PC-9 (cell line): Measurements from ENCODE around the gene SCAF11. TPM values are rescaled to one million over a fixed set of nuclear protein-coding genes. Genes with fewer than 3 reads are reported as not detected.

Experiments
- BruUV-seq: library from RNA; stranded (reverse); fragments of 400-500 nt; replicated peaks from 2 replicates; lab custom pipeline; 2021; lab: Mats Ljungman, UMichigan
- CTCF ChIA-PET: fragments of 300-600 bp; sonication (Branson Sonifier 250); formaldehyde crosslinking; loops from one replicate; lab custom pipeline; 2022; ENCODE audit warnings: antibody characterized with exemption; lab: Charles Lee
- POLR2A ChIA-PET: fragments of 300-600 bp; sonication (Branson Sonifier 250); formaldehyde crosslinking; loops from one replicate; lab custom pipeline; 2022; ENCODE audit warnings: antibody characterized with exemption; ENCODE audit not compliant: unreplicated experiment; lab: Charles Lee
- DNase-seq, 2 experiments: peaks; one replicate each; pipeline versions ENCODE4 v3.0.0 to v3.0.0-alpha.2; 2015 to 2022; ENCODE audit warnings: mixed read lengths in 1 of 2
- H2AFZ ChIP-seq: fragments of 200-600 bp; sonication (generic); 2 replicates; pipeline ENCODE4 v1.8.1; 2017; ENCODE audit warnings: antibody characterized with exemption
- H3F3A ChIP-seq: fragments of 200-600 bp; sonication (generic); 2 replicates; pipeline ENCODE4 v1.8.1; 2017; ENCODE audit warnings: antibody characterized with exemption, mild to moderate bottlenecking, low read depth; ENCODE audit not compliant: insufficient read depth
- H3K27ac ChIP-seq: fragments of 200-600 bp; sonication (generic); 2 replicates; pipeline ENCODE4 v1.6.1; 2016; ENCODE audit warnings: mixed run types
- H3K27me3 ChIP-seq: fragments of 200-600 bp; sonication (generic); 2 replicates; pipeline ENCODE4 v1.6.1; 2016; ENCODE audit warnings: low read depth, mixed run types; ENCODE audit not compliant: insufficient read depth
- H3K36me3 ChIP-seq: fragments of 200-600 bp; sonication (generic); 2 replicates; pipeline ENCODE4 v1.6.1; 2016; ENCODE audit warnings: low read depth, mixed run types
- H3K4me1 ChIP-seq: fragments of 200-600 bp; sonication (generic); replicated peaks from 2 replicates; pipeline ENCODE4 v1.6.1; 2016; ENCODE audit warnings: mixed run types; ENCODE audit not compliant: insufficient read depth
- H3K4me2 ChIP-seq: fragments of 200-600 bp; sonication (generic); 2 replicates; pipeline ENCODE4 v1.6.1; 2017; ENCODE audit warnings: mixed run types
- H3K4me3 ChIP-seq: fragments of 200-600 bp; sonication (generic); 2 replicates; pipeline ENCODE4 v1.6.1; 2016; ENCODE audit warnings: mixed run types
- H3K79me2 ChIP-seq: fragments of 200-600 bp; sonication (generic); 2 replicates; pipeline ENCODE4 v1.6.1; 2017; ENCODE audit warnings: low read depth, mixed run types
- H3K9me2 ChIP-seq: fragments of 200-600 bp; sonication (generic); 2 replicates; pipeline ENCODE4 v1.8.1; 2017; ENCODE audit warnings: mild to moderate bottlenecking; ENCODE audit not compliant: insufficient read depth
- H3K9me3 ChIP-seq: fragments of 200-600 bp; sonication (generic); 2 replicates; pipeline ENCODE4 v1.8.1; 2016; ENCODE audit warnings: low read depth; ENCODE audit not compliant: insufficient read depth
- H4K20me1 ChIP-seq: fragments of 200-600 bp; sonication (generic); 2 replicates; pipeline ENCODE4 v1.8.1; 2017; ENCODE audit not compliant: insufficient read depth
- EZH2 ChIP-seq: fragments of 200-600 bp; sonication (generic); IDR thresholded peaks from 2 replicates; pipeline ENCODE4 v1.8.0; 2017; ENCODE audit warnings: antibody characterized with exemption, low read depth
- intact Hi-C: fragments of 100-400 bp; cut with micrococcal nuclease; formaldehyde crosslinking; loops from one replicate; pipeline ENCODE4 v1.10.0; 2022; ENCODE audit not compliant: unreplicated experiment
- total RNA-seq: library from RNA; stranded (reverse); gene quantifications from 2 replicates; pipeline ENCODE4 v1.2.3, GENCODE V29; 2021
- TF ChIP-seq, protein P1 (sequence below): fragments of 200-600 bp; sonication (generic); conservative IDR thresholded peaks from 2 replicates; pipeline ENCODE4 v1.6.1; 2017; ENCODE audit warnings: mixed run types, antibody characterized with exemption, mild to moderate bottlenecking, moderate library complexity

SCAF11 gene
- total RNA-seq, 1 experiment from 2014 or later: 98.7 TPM

DNA sequence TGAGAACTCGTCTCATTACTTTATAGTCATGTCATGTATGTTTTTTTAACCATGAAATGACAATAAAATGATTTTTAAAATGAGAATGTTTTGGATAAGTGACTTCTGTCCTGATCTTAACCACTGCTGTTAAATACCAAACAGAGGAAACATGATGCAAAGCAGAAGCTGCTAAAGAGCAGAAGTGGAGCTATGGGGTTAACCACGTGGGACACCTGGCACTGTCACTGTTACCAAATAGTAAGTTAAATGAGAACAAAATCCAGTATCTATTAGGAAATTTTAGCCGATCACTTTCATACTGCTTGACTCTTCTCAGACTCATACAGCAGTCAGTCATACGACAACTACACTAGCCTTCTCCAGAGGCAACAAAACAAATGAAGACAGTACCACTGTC is 82.4 kb downstream of the SCAF11 start:
- Histone ChIP-seq H3K9me2 (no peaks in the 10 kb centered on the region), H3K4me3 (no peak overlapping the region), H4K20me1 (no peaks in the 10 kb centered on the region; the same call in 1 of the 2 replicates), H3K79me2 (no peaks in the 10 kb centered on the region), H3K4me1 (no peaks in the 10 kb centered on the region), H3K9me3 (no peaks in the 10 kb centered on the region), H3F3A (no peaks in the 10 kb centered on the region), H3K27me3 (no peaks in the 10 kb centered on the region), H2AFZ (no peak overlapping the region), H3K27ac (no peak overlapping the region), H3K36me3 (0 out of 2 replicates have a peak, but pooled peaks cover 11% of the 10 kb centered on the region), H3K4me2 (no peak overlapping the region)
- POLR2A ChIA-PET: no interaction called here
- intact Hi-C loops: no loop called here
- BruUV-seq: no TSS peak
- CTCF ChIA-PET: no interaction called here
- DNase-seq: no peak
- TF ChIP-seq, protein P1, sequence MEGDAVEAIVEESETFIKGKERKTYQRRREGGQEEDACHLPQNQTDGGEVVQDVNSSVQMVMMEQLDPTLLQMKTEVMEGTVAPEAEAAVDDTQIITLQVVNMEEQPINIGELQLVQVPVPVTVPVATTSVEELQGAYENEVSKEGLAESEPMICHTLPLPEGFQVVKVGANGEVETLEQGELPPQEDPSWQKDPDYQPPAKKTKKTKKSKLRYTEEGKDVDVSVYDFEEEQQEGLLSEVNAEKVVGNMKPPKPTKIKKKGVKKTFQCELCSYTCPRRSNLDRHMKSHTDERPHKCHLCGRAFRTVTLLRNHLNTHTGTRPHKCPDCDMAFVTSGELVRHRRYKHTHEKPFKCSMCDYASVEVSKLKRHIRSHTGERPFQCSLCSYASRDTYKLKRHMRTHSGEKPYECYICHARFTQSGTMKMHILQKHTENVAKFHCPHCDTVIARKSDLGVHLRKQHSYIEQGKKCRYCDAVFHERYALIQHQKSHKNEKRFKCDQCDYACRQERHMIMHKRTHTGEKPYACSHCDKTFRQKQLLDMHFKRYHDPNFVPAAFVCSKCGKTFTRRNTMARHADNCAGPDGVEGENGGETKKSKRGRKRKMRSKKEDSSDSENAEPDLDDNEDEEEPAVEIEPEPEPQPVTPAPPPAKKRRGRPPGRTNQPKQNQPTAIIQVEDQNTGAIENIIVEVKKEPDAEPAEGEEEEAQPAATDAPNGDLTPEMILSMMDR: no peak
- TF ChIP-seq EZH2: no peak

DNA sequence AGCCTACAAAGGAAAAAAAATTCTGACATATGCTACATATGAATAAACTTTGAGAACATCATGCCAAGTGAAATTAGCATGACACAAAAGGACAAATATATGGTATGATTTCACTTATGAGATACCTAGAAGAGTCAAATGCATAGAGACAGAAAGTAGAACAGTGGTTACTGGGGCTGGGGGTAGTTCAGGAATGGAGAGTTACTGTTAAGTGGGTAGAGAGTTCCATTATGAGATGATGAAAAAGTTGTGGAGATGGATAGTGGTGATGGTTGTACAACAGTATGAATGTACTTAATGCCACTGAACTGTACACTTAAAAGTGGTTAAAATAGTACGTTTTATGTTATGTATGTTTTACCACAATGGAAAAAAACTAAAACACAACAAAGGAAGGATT is 92.3 kb downstream of the SCAF11 start:
- H4K20me1 ChIP-seq: 0 out of 2 replicates have a peak, but pooled peaks cover under 1% of the 10 kb centered on the region
- BruUV-seq: no TSS peak
- no peaks in the 10 kb centered on the region for H3K79me2 ChIP-seq
- H3F3A ChIP-seq: no peaks in the 10 kb centered on the region
- ChIA-PET CTCF (no interaction called here), POLR2A (no interaction called here)
- TF ChIP-seq, protein P1: no peak
- TF ChIP-seq EZH2: no peak
- H3K9me2 ChIP-seq: no peaks in the 10 kb centered on the region; the same call in 1 of the 2 replicates
- H3K4me2 ChIP-seq: no peak overlapping the region
- intact Hi-C loops: no loop called here
- no peak overlapping the region for H2AFZ ChIP-seq
- H3K9me3 ChIP-seq: no peaks in the 10 kb centered on the region
- H3K27me3 ChIP-seq: no peaks in the 10 kb centered on the region
- no peak overlapping the region for H3K4me3 ChIP-seq
- H3K4me1 ChIP-seq: no peaks in the 10 kb centered on the region
- no peak for DNase-seq
- H3K36me3 ChIP-seq: peaks cover 7% of the 10 kb centered on the region
- H3K27ac ChIP-seq: no peak overlapping the region

DNA sequence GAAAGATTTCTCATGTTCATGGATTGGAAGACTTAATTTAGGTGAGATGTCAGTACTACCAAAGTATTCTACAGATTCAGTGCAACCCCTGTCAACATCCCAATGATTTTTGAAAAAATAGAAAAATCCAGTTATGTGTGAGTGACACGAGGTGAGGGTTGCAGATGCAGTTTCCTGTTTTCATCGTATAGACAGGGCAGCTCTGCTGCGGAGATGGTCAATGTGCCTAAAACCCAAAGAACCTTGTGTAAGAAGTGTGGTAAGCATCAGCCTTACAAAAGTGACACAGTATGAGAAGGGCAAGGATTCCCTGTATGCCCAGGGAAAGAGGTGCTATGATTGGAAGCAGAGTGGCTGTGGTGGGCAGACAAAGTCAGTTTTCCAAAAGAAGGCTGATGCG is 94.4 kb downstream of the SCAF11 start:
- Histone ChIP-seq H2AFZ (no peak overlapping the region), H3K36me3 (peaks cover 10% of the 10 kb centered on the region), H3K27ac (no peak overlapping the region), H3K9me3 (no peaks in the 10 kb centered on the region), H3K4me2 (no peak overlapping the region), H3K79me2 (no peaks in the 10 kb centered on the region), H3K9me2 (no peaks in the 10 kb centered on the region; the same call in 1 of the 2 replicates), H3K4me3 (no peak overlapping the region), H3K4me1 (no peaks in the 10 kb centered on the region), H3K27me3 (no peaks in the 10 kb centered on the region), H3F3A (no peaks in the 10 kb centered on the region), H4K20me1 (0 out of 2 replicates have a peak, but pooled peaks cover 4% of the 10 kb centered on the region)
- intact Hi-C loops: no loop called here
- no TSS peak for BruUV-seq
- CTCF ChIA-PET: no interaction called here
- POLR2A ChIA-PET: no interaction called here
- DNase-seq: no peak
- TF ChIP-seq, protein P1: no peak
- TF ChIP-seq EZH2: no peak
